MM.1S (cell line): ENCODE measurements around the gene CYP19A1.

ENCODE experiments used
- DNase-seq: peaks from one replicate; pipeline ENCODE4 v3.0.0-alpha.2; 2015
- H2AFZ ChIP-seq: fragments of 300-600 bp; sonication (generic); 2 replicates; pipeline ENCODE4 v1.6.0; 2016; ENCODE audit warnings: antibody characterized with exemption, low read length
- H3F3A ChIP-seq: fragments of 300-600 bp; sonication (generic); 2 replicates; pipeline ENCODE4 v1.6.1; 2016; ENCODE audit warnings: mild to moderate bottlenecking, antibody characterized with exemption, low read length, moderate library complexity, mixed read lengths; ENCODE audit not compliant: insufficient read depth
- H3K27ac ChIP-seq: fragments of 300-600 bp; sonication (generic); 2 replicates; pipeline ENCODE4 v1.5.1; 2016; ENCODE audit warnings: mild to moderate bottlenecking, low read length
- H3K27me3 ChIP-seq: fragments of 300-600 bp; sonication (generic); replicated peaks from 2 replicates; pipeline ENCODE4 v1.6.0; 2016; ENCODE audit warnings: low read length; ENCODE audit not compliant: insufficient read depth
- H3K36me3 ChIP-seq: fragments of 300-600 bp; sonication (generic); replicated peaks from 2 replicates; pipeline ENCODE4 v1.6.1; 2016; ENCODE audit warnings: mild to moderate bottlenecking, low read length, mixed read lengths; ENCODE audit not compliant: insufficient read depth
- H3K4me1 ChIP-seq: fragments of 300-600 bp; sonication (generic); 2 replicates; pipeline ENCODE4 v1.6.1; 2016; ENCODE audit warnings: low read length, mixed read lengths
- H3K4me2 ChIP-seq: fragments of 300-600 bp; sonication (generic); 2 replicates; pipeline ENCODE4 v1.6.0; 2016; ENCODE audit warnings: low read depth, low read length
- H3K4me3 ChIP-seq: fragments of 300-600 bp; sonication (generic); 2 replicates; pipeline ENCODE4 v1.5.1; 2016; ENCODE audit warnings: low read length, mixed read lengths
- H3K79me2 ChIP-seq: fragments of 300-600 bp; sonication (generic); 2 replicates; pipeline ENCODE4 v1.6.1; 2016; ENCODE audit warnings: mixed run types, low read length, mixed read lengths
- H3K9ac ChIP-seq: fragments of 300-600 bp; sonication (generic); 2 replicates; pipeline ENCODE4 v1.6.1; 2016; ENCODE audit warnings: low read length, mixed read lengths
- H3K9me2 ChIP-seq: fragments of 300-600 bp; sonication (generic); replicated peaks from 2 replicates; pipeline ENCODE4 v1.6.1; 2016; ENCODE audit warnings: mild to moderate bottlenecking, low read length, mixed read lengths; ENCODE audit not compliant: insufficient read depth
- H3K9me3 ChIP-seq: fragments of 300-600 bp; sonication (generic); replicated peaks from 2 replicates; pipeline ENCODE4 v1.6.1; 2016; ENCODE audit warnings: mild to moderate bottlenecking, low read length, mixed read lengths; ENCODE audit not compliant: insufficient read depth
- H4K20me1 ChIP-seq: fragments of 300-600 bp; sonication (generic); 2 replicates; pipeline ENCODE4 v1.6.1; 2016; ENCODE audit warnings: mild to moderate bottlenecking, low read length, moderate library complexity, mixed read lengths; ENCODE audit not compliant: insufficient read depth
- CTCF ChIP-seq: fragments of 300-600 bp; sonication (generic); IDR thresholded peaks from 2 replicates; pipeline ENCODE4 v1.5.1; 2016; ENCODE audit warnings: antibody characterized with exemption, low read length, mixed read lengths
- EZH2 ChIP-seq: fragments of 300-600 bp; sonication (generic); optimal IDR thresholded peaks from 2 replicates; pipeline ENCODE3; 2017; ENCODE audit warnings: low read depth, mild to moderate bottlenecking, antibody characterized with exemption, low read length, mixed read lengths
- EZH2phosphoT487 ChIP-seq: fragments of 300-600 bp; sonication (generic); IDR thresholded peaks from 2 replicates; pipeline ENCODE4 v1.6.1; 2018; ENCODE audit warnings: antibody characterized with exemption, low read length

CYP19A1 gene

GRCh38 chr15:51199541-51199940 is 138.9 kb downstream of the CYP19A1 start:
- H3K4me1 ChIP-seq = no peaks in the 10 kb centered on the region
- no peak for TF ChIP-seq EZH2
- TF ChIP-seq EZH2phosphoT487 = no peak
- TF ChIP-seq CTCF = no peak
- no peaks in the 10 kb centered on the region for H3F3A ChIP-seq
- no peaks in the 10 kb centered on the region for H3K9me2 ChIP-seq
- no peak overlapping the region for H3K27ac ChIP-seq
- no peaks in the 10 kb centered on the region for H3K79me2 ChIP-seq
- no peak for DNase-seq
- no peaks in the 10 kb centered on the region for H3K36me3 ChIP-seq
- no peak overlapping the region for H3K4me2 ChIP-seq
- H3K27me3 ChIP-seq = no peaks in the 10 kb centered on the region
- no peak overlapping the region for H3K4me3 ChIP-seq
- H3K9ac ChIP-seq = no peak overlapping the region
- H2AFZ ChIP-seq = no peak overlapping the region
- no peaks in the 10 kb centered on the region for H3K9me3 ChIP-seq
- H4K20me1 ChIP-seq = no peaks in the 10 kb centered on the region

- Histone ChIP-seq H3K36me3 (no peaks in the 10 kb centered on the region), H3K4me1 (no peaks in the 10 kb centered on the region), H3K27me3 (no peaks in the 10 kb centered on the region), H3K79me2 (no peaks in the 10 kb centered on the region), H3K4me3 (no peak overlapping the region), H3F3A (no peaks in the 10 kb centered on the region), H3K27ac (no peak overlapping the region), H3K9ac (no peak overlapping the region), H3K9me2 (no peaks in the 10 kb centered on the region), H3K9me3 (no peaks in the 10 kb centered on the region), H3K4me2 (no peak overlapping the region), H2AFZ (no peak overlapping the region), H4K20me1 (no peaks in the 10 kb centered on the region)
- TF ChIP-seq EZH2 (no peak), EZH2phosphoT487 (no peak), CTCF (no peak)
- no peak for DNase-seq
Observed at GRCh38 chr15:51198701-51199232, 139.6 kb downstream of the CYP19A1 start.

- Histone ChIP-seq H3K9me3 (no peaks in the 10 kb centered on the region), H3K27ac (no peak overlapping the region), H3K4me2 (no peak overlapping the region), H3K36me3 (no peaks in the 10 kb centered on the region), H3K4me3 (no peak overlapping the region), H3K27me3 (no peaks in the 10 kb centered on the region), H3K79me2 (no peaks in the 10 kb centered on the region), H4K20me1 (no peaks in the 10 kb centered on the region), H2AFZ (no peak overlapping the region), H3K9ac (no peak overlapping the region), H3K4me1 (no peaks in the 10 kb centered on the region), H3F3A (no peaks in the 10 kb centered on the region), H3K9me2 (no peaks in the 10 kb centered on the region)
- no peak for TF ChIP-seq CTCF
- no peak for TF ChIP-seq EZH2
- TF ChIP-seq EZH2phosphoT487 = no peak
- DNase-seq = no peak
Observed at GRCh38 chr15:51195459-51195858, 142.9 kb downstream of the CYP19A1 start.
